HK-2 (cell line): ENCODE data around the gene RASAL2.
A peak's percentile ranks its signal among the peaks of the same experiment; 100 is the strongest.
"Not testable (repeated sequence)": the region's sequence is repeated elsewhere in the genome, so short reads cannot be mapped to it uniquely, and the experiment has no call there.

Experiments used
- DNase-seq: peaks from one replicate; pipeline ENCODE4 v3.0.0-alpha.2; 2018; ENCODE audit not compliant: unreplicated experiment

The RASAL2 gene

GRCh38 chr1:178490967-178491366, 397.1 kb downstream of the RASAL2 start:
- no peak for DNase-seq

- no peak for DNase-seq
These were observed 397.8 kb downstream of the RASAL2 start for GRCh38 chr1:178491721-178492120.

- no peak for DNase-seq
These were observed 398.4 kb downstream of the RASAL2 start for GRCh38 chr1:178492341-178492740.

DNA sequence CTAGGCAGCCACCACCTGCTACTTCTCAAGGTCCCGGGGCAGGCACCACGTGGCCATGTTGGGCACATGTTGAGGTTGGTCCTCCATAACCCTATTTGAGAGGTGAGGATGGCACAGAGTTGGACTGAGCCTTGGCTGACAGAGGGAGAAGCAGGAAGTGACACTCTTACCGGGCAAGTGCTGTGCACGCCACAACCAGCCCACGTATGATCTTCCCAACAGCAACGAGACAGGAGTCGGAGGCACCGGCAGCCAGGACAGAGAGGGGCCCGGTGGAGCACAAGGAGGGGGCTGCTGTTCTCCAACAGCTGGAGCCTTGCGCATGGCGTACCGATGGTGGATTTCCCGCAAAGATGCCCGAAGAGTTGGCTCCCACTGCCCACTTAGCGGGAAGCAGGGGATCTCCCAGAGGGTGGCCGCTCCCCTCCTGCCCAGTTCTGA, 399.4 kb downstream of the RASAL2 start:
- DNase-seq: no peak

GRCh38 chr1:178494569-178494971, 400.7 kb downstream of the RASAL2 start:
- DNase-seq: no peak

DNA sequence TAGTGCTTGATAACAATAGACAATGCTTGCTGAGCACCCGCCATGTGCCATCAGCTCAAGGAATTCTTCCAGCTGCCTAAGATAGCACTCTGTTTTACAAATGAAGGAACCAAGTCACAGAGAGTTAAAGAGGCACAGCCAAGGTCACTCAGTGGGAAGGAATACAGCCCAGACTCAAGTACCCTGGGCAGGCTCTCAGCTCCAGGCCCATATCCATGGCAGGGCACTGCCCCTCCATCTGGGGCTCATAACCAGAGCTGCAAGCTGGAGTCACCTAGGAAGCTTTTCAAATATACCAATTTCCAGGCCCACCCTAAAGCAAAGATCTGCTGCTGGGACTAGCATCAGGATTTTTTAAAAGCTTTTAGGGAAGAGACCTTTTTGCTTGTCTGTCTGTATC, 401.3 kb downstream of the RASAL2 start:
- no peak for DNase-seq

GRCh38 chr1:178495741-178496409, 402.0 kb downstream of the RASAL2 start:
- no peak for DNase-seq

- no peak for DNase-seq
These were observed 402.7 kb downstream of the RASAL2 start, which contains the start of gene CLEC20A for GRCh38 chr1:178496410-178497135. TSS of gene CLEC20A (minus strand) at chr1:178496964. CDS start at chr1:178496939, 25 bp downstream.

GRCh38 chr1:178497903-178498478, 404.1 kb downstream of the RASAL2 start:
- no peak for DNase-seq

DNA sequence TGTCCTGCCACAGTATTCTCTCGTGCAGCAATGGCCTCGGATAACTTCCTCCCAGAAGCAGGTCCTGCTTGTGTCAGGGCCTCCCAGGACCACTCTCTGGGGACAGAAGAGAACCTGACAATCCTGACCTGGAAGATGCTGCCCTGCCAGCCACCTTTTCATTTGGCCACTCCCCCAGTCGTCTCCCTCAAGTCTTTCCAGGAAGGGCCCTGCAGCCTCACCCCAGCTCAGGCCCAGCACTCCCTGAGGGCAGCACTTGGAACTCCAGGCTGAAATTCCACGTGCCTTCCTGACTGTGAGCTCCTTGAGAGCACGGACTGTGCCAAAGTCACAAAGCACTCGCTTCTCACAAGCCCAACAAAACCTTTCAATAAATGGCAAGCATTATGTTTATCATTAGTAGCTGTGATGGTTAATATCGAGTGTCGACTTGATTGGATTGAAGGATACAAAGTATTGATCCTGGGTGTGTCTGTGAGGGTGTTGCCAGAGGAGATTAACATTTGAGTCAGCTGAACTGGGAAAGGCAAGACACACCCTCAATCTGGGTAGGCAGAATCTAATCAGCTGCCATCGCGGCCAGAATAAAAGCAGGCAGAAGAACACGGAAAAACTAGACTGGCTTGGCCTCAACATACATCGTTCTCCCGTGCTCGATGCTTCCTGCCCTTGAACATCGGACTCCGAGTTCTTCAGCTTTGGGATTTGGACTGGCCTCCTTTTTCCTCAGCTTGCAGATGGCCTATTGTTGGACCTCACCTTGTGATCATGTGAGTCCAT, 405.2 kb downstream of the RASAL2 start:
- no peak for DNase-seq

- DNase-seq: no peak
These were observed 406.3 kb downstream of the RASAL2 start for GRCh38 chr1:178500091-178500770.

DNA sequence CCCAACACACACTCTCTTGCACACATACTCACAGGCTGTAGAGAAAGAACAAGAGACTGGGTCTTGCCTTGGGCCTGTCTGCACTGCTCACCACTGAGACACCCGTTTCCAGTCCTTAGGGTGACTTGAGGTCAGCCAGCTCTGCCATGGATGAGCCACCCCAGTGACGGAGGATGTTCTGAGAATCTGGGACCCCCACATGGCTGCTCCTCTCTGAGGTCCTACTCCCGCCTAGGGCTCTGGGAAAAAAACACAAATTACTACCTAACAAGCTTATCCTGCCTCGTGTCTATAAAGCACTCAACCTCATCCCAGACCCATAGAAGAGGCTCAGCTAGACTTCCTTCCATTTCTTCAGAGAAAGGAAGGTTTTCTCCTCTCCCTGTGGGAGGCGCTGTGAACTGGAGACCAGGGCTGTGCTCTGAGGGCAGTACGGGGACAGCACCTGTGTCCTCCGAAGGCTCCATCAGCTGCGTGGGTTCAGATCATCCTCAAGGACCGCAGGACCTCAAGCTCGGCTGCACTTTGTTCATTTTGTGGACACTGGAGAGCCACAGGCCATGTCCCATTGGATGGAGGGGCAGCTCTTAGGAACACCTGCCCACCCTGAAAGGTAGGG, 407.1 kb downstream of the RASAL2 start:
- no peak for DNase-seq

- DNase-seq: peak; percentile 83
These were observed 407.9 kb downstream of the RASAL2 start for GRCh38 chr1:178501705-178502329.

GRCh38 chr1:178502330-178502714, 408.4 kb downstream of the RASAL2 start:
- no peak for DNase-seq

DNA sequence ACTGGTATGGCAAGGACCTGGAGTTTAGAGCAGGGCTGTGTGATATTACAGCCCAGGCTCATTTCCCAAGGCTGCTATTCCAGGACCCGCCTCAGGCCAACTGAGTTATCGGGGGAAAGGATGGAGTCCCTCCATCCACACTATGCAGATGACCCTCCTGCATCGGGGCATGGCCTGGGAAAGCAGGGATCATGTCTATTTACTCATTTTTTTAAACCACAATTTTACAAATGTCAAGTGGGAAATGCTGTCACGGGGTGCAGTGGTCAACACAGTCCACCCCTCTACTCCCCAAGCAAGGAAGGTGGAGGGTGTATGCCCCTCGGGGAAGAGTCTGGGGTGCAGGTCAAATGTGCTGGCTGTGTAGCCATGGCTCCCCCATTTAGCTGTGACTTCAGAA, 409.0 kb downstream of the RASAL2 start:
- DNase-seq: no peak

DNA sequence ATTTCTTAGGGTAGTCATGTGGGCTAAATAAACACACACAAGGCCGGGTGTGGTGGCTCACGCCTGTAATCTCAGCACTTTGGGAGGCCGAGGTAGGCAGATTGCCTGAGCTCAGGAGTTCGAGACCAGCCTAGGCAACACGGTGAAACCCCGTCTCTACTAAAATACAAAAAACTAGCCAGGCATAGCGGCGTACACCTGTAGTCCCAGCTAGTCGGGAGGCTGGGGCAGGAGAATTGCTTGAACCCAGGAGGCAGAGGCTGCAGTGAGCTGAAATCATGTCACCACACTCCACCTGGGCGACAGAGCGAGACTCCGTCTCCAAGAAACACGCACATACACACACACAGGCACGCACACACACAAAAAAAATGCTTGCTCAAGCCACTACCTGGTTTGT, 409.4 kb downstream of the RASAL2 start:
- not testable (repeated sequence) for DNase-seq

- no peak for DNase-seq
These were observed 409.9 kb downstream of the RASAL2 start for GRCh38 chr1:178503849-178504248.

- DNase-seq: no peak
These were observed 410.4 kb downstream of the RASAL2 start for GRCh38 chr1:178504286-178504685.

- DNase-seq: no peak
These were observed 412.3 kb downstream of the RASAL2 start for GRCh38 chr1:178506177-178506576.

GRCh38 chr1:178506669-178507068, 412.8 kb downstream of the RASAL2 start:
- DNase-seq: no peak
